ENCODE measurements around the gene GDPD3. TPM values are rescaled to one million over a fixed set of nuclear protein-coding genes. Genes with fewer than 3 reads are reported as not detected.

GDPD3 gene
- total and polyA plus RNA-seq, 2 experiments from 2014 or later = 0.94 to 1.4 TPM

DNA sequence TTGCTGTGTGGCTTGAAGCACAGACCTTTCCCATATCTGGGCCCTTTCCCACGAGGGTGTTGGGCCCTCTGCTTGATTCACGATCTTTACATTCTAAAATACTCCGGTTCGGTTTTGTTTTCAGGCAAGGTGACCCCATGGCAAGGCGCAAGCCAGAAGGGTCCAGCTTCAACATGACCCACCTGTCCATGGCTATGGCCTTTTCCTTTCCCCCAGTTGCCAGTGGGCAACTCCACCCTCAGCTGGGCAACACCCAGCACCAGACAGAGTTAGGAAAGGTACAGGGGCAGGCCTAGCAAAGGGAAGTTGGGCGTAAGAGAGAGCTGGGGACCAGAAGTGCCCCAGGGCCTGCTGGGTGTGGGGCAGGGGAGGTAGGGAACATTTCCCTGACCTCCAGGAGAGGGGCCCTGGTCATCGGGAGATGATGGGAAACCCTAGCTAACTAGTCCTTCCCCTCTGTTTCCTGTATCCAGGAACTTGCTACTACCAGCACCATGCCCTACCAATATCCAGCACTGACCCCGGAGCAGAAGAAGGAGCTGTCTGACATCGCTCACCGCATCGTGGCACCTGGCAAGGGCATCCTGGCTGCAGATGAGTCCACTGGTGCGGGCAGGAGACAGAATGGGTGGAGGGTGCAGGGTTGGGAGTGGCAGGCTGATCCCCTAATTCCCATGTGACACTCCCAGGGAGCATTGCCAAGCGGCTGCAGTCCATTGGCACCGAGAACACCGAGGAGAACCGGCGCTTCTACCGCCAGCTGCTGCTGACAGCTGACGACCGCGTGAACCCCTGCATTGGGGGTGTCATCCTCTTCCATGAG is 46.4 kb downstream of the GDPD3 start (continued):
- no peak for TF ChIP-seq NANOG (IDR thresholded peaks at IDR 0.05; ENCODE audit: borderline replicate concordance)
- TF ChIP-seq, protein P1, sequence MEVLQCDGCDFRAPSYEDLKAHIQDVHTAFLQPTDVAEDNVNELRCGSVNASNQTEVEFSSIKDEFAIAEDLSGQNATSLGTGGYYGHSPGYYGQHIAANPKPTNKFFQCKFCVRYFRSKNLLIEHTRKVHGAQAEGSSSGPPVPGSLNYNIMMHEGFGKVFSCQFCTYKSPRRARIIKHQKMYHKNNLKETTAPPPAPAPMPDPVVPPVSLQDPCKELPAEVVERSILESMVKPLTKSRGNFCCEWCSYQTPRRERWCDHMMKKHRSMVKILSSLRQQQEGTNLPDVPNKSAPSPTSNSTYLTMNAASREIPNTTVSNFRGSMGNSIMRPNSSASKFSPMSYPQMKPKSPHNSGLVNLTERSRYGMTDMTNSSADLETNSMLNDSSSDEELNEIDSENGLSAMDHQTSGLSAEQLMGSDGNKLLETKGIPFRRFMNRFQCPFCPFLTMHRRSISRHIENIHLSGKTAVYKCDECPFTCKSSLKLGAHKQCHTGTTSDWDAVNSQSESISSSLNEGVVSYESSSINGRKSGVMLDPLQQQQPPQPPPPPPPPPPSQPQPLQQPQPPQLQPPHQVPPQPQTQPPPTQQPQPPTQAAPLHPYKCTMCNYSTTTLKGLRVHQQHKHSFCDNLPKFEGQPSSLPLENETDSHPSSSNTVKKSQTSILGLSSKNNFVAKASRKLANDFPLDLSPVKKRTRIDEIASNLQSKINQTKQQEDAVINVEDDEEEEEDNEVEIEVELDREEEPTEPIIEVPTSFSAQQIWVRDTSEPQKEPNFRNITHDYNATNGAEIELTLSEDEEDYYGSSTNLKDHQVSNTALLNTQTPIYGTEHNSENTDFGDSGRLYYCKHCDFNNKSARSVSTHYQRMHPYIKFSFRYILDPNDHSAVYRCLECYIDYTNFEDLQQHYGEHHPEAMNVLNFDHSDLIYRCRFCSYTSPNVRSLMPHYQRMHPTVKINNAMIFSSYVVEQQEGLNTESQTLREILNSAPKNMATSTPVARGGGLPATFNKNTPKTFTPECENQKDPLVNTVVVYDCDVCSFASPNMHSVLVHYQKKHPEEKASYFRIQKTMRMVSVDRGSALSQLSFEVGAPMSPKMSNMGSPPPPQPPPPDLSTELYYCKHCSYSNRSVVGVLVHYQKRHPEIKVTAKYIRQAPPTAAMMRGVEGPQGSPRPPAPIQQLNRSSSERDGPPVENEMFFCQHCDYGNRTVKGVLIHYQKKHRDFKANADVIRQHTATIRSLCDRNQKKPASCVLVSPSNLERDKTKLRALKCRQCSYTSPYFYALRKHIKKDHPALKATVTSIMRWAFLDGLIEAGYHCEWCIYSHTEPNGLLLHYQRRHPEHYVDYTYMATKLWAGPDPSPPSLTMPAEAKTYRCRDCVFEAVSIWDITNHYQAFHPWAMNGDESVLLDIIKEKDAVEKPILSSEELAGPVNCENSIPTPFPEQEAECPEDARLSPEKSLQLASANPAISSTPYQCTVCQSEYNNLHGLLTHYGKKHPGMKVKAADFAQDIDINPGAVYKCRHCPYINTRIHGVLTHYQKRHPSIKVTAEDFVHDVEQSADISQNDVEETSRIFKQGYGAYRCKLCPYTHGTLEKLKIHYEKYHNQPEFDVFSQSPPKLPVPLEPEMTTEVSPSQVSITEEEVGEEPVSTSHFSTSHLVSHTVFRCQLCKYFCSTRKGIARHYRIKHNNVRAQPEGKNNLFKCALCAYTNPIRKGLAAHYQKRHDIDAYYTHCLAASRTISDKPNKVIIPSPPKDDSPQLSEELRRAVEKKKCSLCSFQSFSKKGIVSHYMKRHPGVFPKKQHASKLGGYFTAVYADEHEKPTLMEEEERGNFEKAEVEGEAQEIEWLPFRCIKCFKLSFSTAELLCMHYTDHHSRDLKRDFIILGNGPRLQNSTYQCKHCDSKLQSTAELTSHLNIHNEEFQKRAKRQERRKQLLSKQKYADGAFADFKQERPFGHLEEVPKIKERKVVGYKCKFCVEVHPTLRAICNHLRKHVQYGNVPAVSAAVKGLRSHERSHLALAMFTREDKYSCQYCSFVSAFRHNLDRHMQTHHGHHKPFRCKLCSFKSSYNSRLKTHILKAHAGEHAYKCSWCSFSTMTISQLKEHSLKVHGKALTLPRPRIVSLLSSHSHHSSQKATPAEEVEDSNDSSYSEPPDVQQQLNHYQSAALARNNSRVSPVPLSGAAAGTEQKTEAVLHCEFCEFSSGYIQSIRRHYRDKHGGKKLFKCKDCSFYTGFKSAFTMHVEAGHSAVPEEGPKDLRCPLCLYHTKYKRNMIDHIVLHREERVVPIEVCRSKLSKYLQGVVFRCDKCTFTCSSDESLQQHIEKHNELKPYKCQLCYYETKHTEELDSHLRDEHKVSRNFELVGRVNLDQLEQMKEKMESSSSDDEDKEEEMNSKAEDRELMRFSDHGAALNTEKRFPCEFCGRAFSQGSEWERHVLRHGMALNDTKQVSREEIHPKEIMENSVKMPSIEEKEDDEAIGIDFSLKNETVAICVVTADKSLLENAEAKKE (CRISPR knock-in tag; IDR thresholded peaks at IDR 0.05) = no peak
- TF ChIP-seq EZH2 (IDR thresholded peaks at IDR 0.05; ENCODE audit: low read depth, unreplicated experiment) = no peak
- no peak for TF ChIP-seq ZNF331 (CRISPR knock-in tag; IDR thresholded peaks at IDR 0.05; ENCODE audit: low read depth)
- no peak for TF ChIP-seq CREB1 (CRISPR knock-in tag; IDR thresholded peaks at IDR 0.05; ENCODE audit: low read depth)
- no peak for TF ChIP-seq POLR2AphosphoS5 (IDR thresholded peaks at IDR 0.05; ENCODE audit: low read depth)

DNA sequence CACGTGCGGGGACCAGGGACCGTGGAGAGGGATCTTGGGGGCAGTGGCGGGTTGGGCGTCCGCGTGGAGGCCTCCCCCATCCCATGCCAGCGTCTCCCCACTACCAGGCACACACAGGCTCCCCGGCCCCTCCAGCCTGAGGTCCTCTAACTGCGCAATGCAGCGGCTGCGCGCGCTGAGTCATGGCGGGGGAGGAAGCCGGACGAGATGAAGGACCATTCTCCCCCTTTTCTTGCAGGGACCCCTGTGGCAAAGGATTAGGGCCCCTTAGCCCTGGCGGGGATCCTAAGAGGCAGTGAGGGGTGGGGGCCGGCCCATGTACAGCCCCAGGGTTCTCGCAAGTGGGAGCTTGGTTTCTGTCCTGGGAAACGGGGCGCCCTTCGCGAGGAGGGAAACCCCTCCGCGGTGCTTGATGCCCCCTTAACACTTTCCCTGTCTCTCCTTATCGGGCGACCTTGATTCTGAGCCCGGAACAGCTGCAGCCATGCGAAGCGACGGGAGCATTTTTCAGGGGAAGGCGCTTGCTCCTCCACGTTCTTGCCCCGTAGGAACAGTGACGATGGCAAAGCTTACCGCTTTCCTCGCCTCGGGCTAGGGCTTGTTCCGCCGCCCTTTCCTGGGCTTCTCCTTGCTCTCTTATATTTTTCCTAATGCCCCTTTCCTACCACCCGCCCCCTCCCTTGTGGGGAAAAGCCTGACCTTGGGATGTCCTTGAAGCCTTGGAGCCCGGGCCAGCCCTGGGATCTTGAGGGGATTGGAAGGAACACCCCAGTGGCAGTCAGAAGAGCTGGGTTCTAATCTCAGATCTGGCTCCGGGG is 47.2 kb downstream of the GDPD3 start:
- H3K4me1 Mint-ChIP-seq = peaks cover 19% of the 10 kb centered on the region
- DNase-seq (ENCODE audit: low spot score) = peak; percentile 54
- H3K9me3 Mint-ChIP-seq = no peaks in the 10 kb centered on the region
- H3K4me3 Mint-ChIP-seq = peak overlapping the region; percentile 96
- peaks cover 31% of the 10 kb centered on the region for H4K20me1 ChIP-seq (replicated peaks; ENCODE audit: insufficient read depth)
- no peaks in the 10 kb centered on the region for H3K27me3 ChIP-seq (ENCODE audit: insufficient read depth)
- H3F3A ChIP-seq (replicated peaks; ENCODE audit: low read depth) = peaks cover 54% of the 10 kb centered on the region
- H3K4me1 ChIP-seq (ENCODE audit: insufficient read depth) = peaks cover 11% of the 10 kb centered on the region
- peak overlapping the region; percentile 86 for H3K27ac ChIP-seq (ENCODE audit: low read depth)
- ATAC-seq = peak; percentile 8
- no peaks in the 10 kb centered on the region for H3K9me2 ChIP-seq (ENCODE audit: insufficient read depth)
- H3K4me3 ChIP-seq = peak overlapping the region; percentile 97
- peaks cover 36% of the 10 kb centered on the region for H3K79me2 ChIP-seq (replicated peaks; ENCODE audit: insufficient read depth)
- H3K27me3 Mint-ChIP-seq (ENCODE audit: insufficient read depth, low read depth, poor library complexity) = peaks cover 23% of the 10 kb centered on the region
- TF ChIP-seq, protein P2, sequence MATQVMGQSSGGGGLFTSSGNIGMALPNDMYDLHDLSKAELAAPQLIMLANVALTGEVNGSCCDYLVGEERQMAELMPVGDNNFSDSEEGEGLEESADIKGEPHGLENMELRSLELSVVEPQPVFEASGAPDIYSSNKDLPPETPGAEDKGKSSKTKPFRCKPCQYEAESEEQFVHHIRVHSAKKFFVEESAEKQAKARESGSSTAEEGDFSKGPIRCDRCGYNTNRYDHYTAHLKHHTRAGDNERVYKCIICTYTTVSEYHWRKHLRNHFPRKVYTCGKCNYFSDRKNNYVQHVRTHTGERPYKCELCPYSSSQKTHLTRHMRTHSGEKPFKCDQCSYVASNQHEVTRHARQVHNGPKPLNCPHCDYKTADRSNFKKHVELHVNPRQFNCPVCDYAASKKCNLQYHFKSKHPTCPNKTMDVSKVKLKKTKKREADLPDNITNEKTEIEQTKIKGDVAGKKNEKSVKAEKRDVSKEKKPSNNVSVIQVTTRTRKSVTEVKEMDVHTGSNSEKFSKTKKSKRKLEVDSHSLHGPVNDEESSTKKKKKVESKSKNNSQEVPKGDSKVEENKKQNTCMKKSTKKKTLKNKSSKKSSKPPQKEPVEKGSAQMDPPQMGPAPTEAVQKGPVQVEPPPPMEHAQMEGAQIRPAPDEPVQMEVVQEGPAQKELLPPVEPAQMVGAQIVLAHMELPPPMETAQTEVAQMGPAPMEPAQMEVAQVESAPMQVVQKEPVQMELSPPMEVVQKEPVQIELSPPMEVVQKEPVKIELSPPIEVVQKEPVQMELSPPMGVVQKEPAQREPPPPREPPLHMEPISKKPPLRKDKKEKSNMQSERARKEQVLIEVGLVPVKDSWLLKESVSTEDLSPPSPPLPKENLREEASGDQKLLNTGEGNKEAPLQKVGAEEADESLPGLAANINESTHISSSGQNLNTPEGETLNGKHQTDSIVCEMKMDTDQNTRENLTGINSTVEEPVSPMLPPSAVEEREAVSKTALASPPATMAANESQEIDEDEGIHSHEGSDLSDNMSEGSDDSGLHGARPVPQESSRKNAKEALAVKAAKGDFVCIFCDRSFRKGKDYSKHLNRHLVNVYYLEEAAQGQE (IDR thresholded peaks at IDR 0.05; ENCODE audit: unreplicated experiment) = no peak
- TF ChIP-seq STAT1 (IDR thresholded peaks at IDR 0.05; ENCODE audit: unreplicated experiment) (no peak), CREB1 (CRISPR knock-in tag; IDR thresholded peaks at IDR 0.05; ENCODE audit: low read depth) (no peak)
- H3K27ac Mint-ChIP-seq = peak overlapping the region; percentile 98
- peaks cover 51% of the 10 kb centered on the region for H3K36me3 Mint-ChIP-seq (ENCODE audit: low read depth)
- H2AFZ ChIP-seq = no peak overlapping the region
- peak overlapping the region; percentile 99 for H3K4me2 ChIP-seq
- H3K36me3 ChIP-seq (ENCODE audit: insufficient read depth) = peaks cover 23% of the 10 kb centered on the region
